GM21529 (cell line): Measurements from ENCODE around the gene COBLL1.
A peak's percentile ranks its signal among the peaks of the same experiment; 100 is the strongest.

Experiments used
- ATAC-seq: cut with Tn5 transposase; IDR thresholded peaks from one replicate; pipeline ENCODE4 v1.9.1; 2021; ENCODE audit not compliant: unreplicated experiment

Gene COBLL1

GRCh38 chr2:164789968-164790367, 51.7 kb downstream of the COBLL1 start:
- no peak for ATAC-seq

- no peak for ATAC-seq
Measured at GRCh38 chr2:164786787-164787186, 54.8 kb downstream of the COBLL1 start.

GRCh38 chr2:164785457-164785856, 56.2 kb downstream of the COBLL1 start:
- ATAC-seq = no peak

- no peak for ATAC-seq
Measured at GRCh38 chr2:164784376-164784775, 57.2 kb downstream of the COBLL1 start.

- ATAC-seq = no peak
Measured at GRCh38 chr2:164782323-164782722, 59.3 kb downstream of the COBLL1 start.

GRCh38 chr2:164781394-164781793, 60.2 kb downstream of the COBLL1 start:
- no peak for ATAC-seq

GRCh38 chr2:164780611-164781178, 60.9 kb downstream of the COBLL1 start:
- ATAC-seq = no peak

- ATAC-seq = no peak
Measured at GRCh38 chr2:164779383-164780057, 62.1 kb downstream of the COBLL1 start.

GRCh38 chr2:164778723-164779122, 62.9 kb downstream of the COBLL1 start:
- no peak for ATAC-seq

- no peak for ATAC-seq
Measured at GRCh38 chr2:164777847-164778461, 63.7 kb downstream of the COBLL1 start.

GRCh38 chr2:164773635-164774034, 68.0 kb downstream of the COBLL1 start:
- ATAC-seq = no peak

- no peak for ATAC-seq
Measured at GRCh38 chr2:164773091-164773490, 68.5 kb downstream of the COBLL1 start.

GRCh38 chr2:164771897-164772296, 69.7 kb downstream of the COBLL1 start:
- ATAC-seq = no peak

GRCh38 chr2:164770421-164770916, 71.2 kb downstream of the COBLL1 start:
- ATAC-seq = no peak

- no peak for ATAC-seq
Measured at GRCh38 chr2:164766954-164767320, 74.7 kb downstream of the COBLL1 start.

- ATAC-seq = no peak
Measured at GRCh38 chr2:164766216-164766953, 75.2 kb downstream of the COBLL1 start.

- no peak for ATAC-seq
Measured at GRCh38 chr2:164764996-164765395, 76.6 kb downstream of the COBLL1 start.

- ATAC-seq = no peak
Measured at GRCh38 chr2:164764474-164764873, 77.1 kb downstream of the COBLL1 start.

GRCh38 chr2:164763431-164763830, 78.2 kb downstream of the COBLL1 start:
- no peak for ATAC-seq

GRCh38 chr2:164761737-164762460, 79.7 kb downstream of the COBLL1 start:
- no peak for ATAC-seq

GRCh38 chr2:164761201-164761600, 80.4 kb downstream of the COBLL1 start:
- peak; percentile 100 for ATAC-seq
